OCI-LY1 (cell line): ENCODE data around the gene RAB13.
"Not testable (repeated sequence)": the region's sequence is repeated elsewhere in the genome, so short reads cannot be mapped to it uniquely, and the experiment has no call there.

Experiments used
- H2AFZ ChIP-seq: fragments of 200-600 bp; sonication (generic), shearing (Covaris generic); 2 replicates; pipeline ENCODE4 v1.6.0; 2014; ENCODE audit warnings: antibody characterized with exemption, mild to moderate bottlenecking, low read length
- H3F3A ChIP-seq: fragments of 200-600 bp; sonication (generic), shearing (Covaris generic); 2 replicates; pipeline ENCODE4 v1.6.0; 2014; ENCODE audit warnings: mild to moderate bottlenecking, antibody characterized with exemption, low read length, moderate library complexity; ENCODE audit not compliant: insufficient read depth
- H3K27ac ChIP-seq: fragments of 200-600 bp; sonication (generic); 2 replicates; pipeline ENCODE4 v1.5.1; 2014; ENCODE audit warnings: low read length, mixed run types, mild to moderate bottlenecking, low read depth; ENCODE audit not compliant: poor library complexity, severe bottlenecking
- H3K27me3 ChIP-seq: fragments of 200-600 bp; sonication (generic); 2 replicates; pipeline ENCODE4 v1.6.0; 2014; ENCODE audit warnings: antibody characterized with exemption, mild to moderate bottlenecking, low read length, moderate library complexity; ENCODE audit not compliant: insufficient read depth
- H3K36me3 ChIP-seq: fragments of 200-600 bp; sonication (generic); 2 replicates; pipeline ENCODE4 v1.6.1; 2014; ENCODE audit warnings: mild to moderate bottlenecking, antibody characterized with exemption, low read length, moderate library complexity, mixed read lengths; ENCODE audit not compliant: insufficient read depth
- H3K4me1 ChIP-seq: fragments of 200-600 bp; sonication (generic); 2 replicates; pipeline ENCODE4 v1.5.1; 2014; ENCODE audit warnings: mild to moderate bottlenecking, low read length, moderate library complexity; ENCODE audit not compliant: insufficient read depth, severe bottlenecking
- H3K4me2 ChIP-seq: fragments of 200-600 bp; sonication (generic), shearing (Covaris generic); 2 replicates; pipeline ENCODE4 v1.6.1; 2014; ENCODE audit warnings: low read length
- H3K4me3 ChIP-seq: fragments of 200-600 bp; sonication (generic); 2 replicates; pipeline ENCODE4 v1.5.1; 2014; ENCODE audit warnings: low read length, low read depth, mild to moderate bottlenecking, mixed read lengths; ENCODE audit not compliant: poor library complexity, severe bottlenecking
- H3K79me2 ChIP-seq: fragments of 200-600 bp; shearing (Covaris generic); 2 replicates; pipeline ENCODE4 v1.6.1; 2016; ENCODE audit warnings: mixed run types, low read length, mixed read lengths; ENCODE audit not compliant: insufficient read depth
- H3K9ac ChIP-seq: fragments of 200-600 bp; sonication (generic), shearing (Covaris generic); 2 replicates; pipeline ENCODE4 v1.6.1; 2014; ENCODE audit warnings: mild to moderate bottlenecking, low read length, mixed read lengths
- H3K9me2 ChIP-seq: fragments of 200-600 bp; sonication (generic), shearing (Covaris generic); 2 replicates; pipeline ENCODE4 v1.6.1; 2014; ENCODE audit warnings: low read depth, mild to moderate bottlenecking, low read length, mixed read lengths
- H3K9me3 ChIP-seq: fragments of 200-600 bp; shearing (Covaris generic); 2 replicates; pipeline ENCODE4 v1.6.1; 2014; ENCODE audit warnings: low read length, mixed read lengths
- H4K20me1 ChIP-seq: fragments of 200-600 bp; sonication (generic), shearing (Covaris generic); 2 replicates; pipeline ENCODE4 v1.6.0; 2016; ENCODE audit warnings: mild to moderate bottlenecking, low read length; ENCODE audit not compliant: insufficient read depth
- EZH2 ChIP-seq: fragments of 200-600 bp; sonication (generic), shearing (Covaris generic); IDR thresholded peaks from 2 replicates; pipeline ENCODE4 v1.8.0; 2017; ENCODE audit warnings: borderline replicate concordance, mixed run types, mild to moderate bottlenecking, antibody characterized with exemption, low read length, moderate library complexity, mixed read lengths
- TF ChIP-seq, protein P1 (sequence below): fragments of 200-600 bp; sonication (generic), shearing (Covaris generic); IDR thresholded peaks from 2 replicates; pipeline ENCODE4 v1.5.1; 2017; ENCODE audit warnings: mild to moderate bottlenecking, antibody characterized with exemption, low read length, moderate library complexity, mixed read lengths

The RAB13 gene

GRCh38 chr1:154000420-154000819, 14.3 kb upstream of the RAB13 start:
- H2AFZ ChIP-seq = no peak overlapping the region
- no peaks in the 10 kb centered on the region for H3K9me3 ChIP-seq
- TF ChIP-seq EZH2 = no peak
- TF ChIP-seq, protein P1, sequence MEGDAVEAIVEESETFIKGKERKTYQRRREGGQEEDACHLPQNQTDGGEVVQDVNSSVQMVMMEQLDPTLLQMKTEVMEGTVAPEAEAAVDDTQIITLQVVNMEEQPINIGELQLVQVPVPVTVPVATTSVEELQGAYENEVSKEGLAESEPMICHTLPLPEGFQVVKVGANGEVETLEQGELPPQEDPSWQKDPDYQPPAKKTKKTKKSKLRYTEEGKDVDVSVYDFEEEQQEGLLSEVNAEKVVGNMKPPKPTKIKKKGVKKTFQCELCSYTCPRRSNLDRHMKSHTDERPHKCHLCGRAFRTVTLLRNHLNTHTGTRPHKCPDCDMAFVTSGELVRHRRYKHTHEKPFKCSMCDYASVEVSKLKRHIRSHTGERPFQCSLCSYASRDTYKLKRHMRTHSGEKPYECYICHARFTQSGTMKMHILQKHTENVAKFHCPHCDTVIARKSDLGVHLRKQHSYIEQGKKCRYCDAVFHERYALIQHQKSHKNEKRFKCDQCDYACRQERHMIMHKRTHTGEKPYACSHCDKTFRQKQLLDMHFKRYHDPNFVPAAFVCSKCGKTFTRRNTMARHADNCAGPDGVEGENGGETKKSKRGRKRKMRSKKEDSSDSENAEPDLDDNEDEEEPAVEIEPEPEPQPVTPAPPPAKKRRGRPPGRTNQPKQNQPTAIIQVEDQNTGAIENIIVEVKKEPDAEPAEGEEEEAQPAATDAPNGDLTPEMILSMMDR = no peak
- H3K4me2 ChIP-seq = no peak overlapping the region
- H3K79me2 ChIP-seq = no peaks in the 10 kb centered on the region
- no peaks in the 10 kb centered on the region for H3F3A ChIP-seq
- H4K20me1 ChIP-seq = no peaks in the 10 kb centered on the region
- H3K9me2 ChIP-seq = no peaks in the 10 kb centered on the region
- H3K4me1 ChIP-seq = no peaks in the 10 kb centered on the region
- no peaks in the 10 kb centered on the region for H3K27me3 ChIP-seq
- H3K27ac ChIP-seq = no peak overlapping the region
- H3K4me3 ChIP-seq = no peak overlapping the region
- H3K36me3 ChIP-seq = peaks cover 4% of the 10 kb centered on the region
- no peak overlapping the region for H3K9ac ChIP-seq

GRCh38 chr1:153996882-153997281, 10.7 kb upstream of the RAB13 start:
- Histone ChIP-seq H3K36me3 (peaks cover 39% of the 10 kb centered on the region), H3K4me1 (peaks cover 12% of the 10 kb centered on the region)
- H3K9ac ChIP-seq, H3K4me2 ChIP-seq, H3K9me2 ChIP-seq, H3K27me3 ChIP-seq, H4K20me1 ChIP-seq, H3F3A ChIP-seq, H3K4me3 ChIP-seq, H3K79me2 ChIP-seq, H2AFZ ChIP-seq, H3K9me3 ChIP-seq, H3K27ac ChIP-seq: not testable (repeated sequence)

- Histone ChIP-seq H3F3A (peaks cover 9% of the 10 kb centered on the region), H3K27ac (no peak overlapping the region)
These were observed 9.5 kb upstream of the RAB13 start for GRCh38 chr1:153995640-153996039.

GRCh38 chr1:153995202-153995601, 9.1 kb upstream of the RAB13 start:
- no peak overlapping the region for H3K4me3 ChIP-seq
- no peak overlapping the region for H3K4me2 ChIP-seq
- TF ChIP-seq, protein P1 = no peak
- TF ChIP-seq EZH2 = no peak
- H3K4me1 ChIP-seq = peaks cover 23% of the 10 kb centered on the region
- no peak overlapping the region for H2AFZ ChIP-seq
- no peaks in the 10 kb centered on the region for H3K27me3 ChIP-seq
- H3K9ac ChIP-seq = no peak overlapping the region
- H4K20me1 ChIP-seq = no peaks in the 10 kb centered on the region
- no peak overlapping the region for H3K27ac ChIP-seq
- H3K9me3 ChIP-seq = no peaks in the 10 kb centered on the region
- H3F3A ChIP-seq = peaks cover 9% of the 10 kb centered on the region
- peaks cover 8% of the 10 kb centered on the region; the same call in 1 of the 2 replicates for H3K79me2 ChIP-seq
- no peaks in the 10 kb centered on the region for H3K9me2 ChIP-seq
- H3K36me3 ChIP-seq = peaks cover 51% of the 10 kb centered on the region

More at GRCh38 chr1:153995640-153996039, 9.5 kb upstream of the RAB13 start:
- no peak overlapping the region for H3K4me2 ChIP-seq
- H3K36me3 ChIP-seq = peaks cover 51% of the 10 kb centered on the region
- H3K9me3 ChIP-seq = no peaks in the 10 kb centered on the region
- H4K20me1 ChIP-seq = no peaks in the 10 kb centered on the region
- no peak overlapping the region for H3K9ac ChIP-seq
- peaks cover 8% of the 10 kb centered on the region; the same call in 1 of the 2 replicates for H3K79me2 ChIP-seq
- no peak overlapping the region for H2AFZ ChIP-seq
- no peaks in the 10 kb centered on the region for H3K9me2 ChIP-seq
- H3K27me3 ChIP-seq = no peaks in the 10 kb centered on the region
- TF ChIP-seq, protein P1 = no peak
- TF ChIP-seq EZH2 = no peak
- no peak overlapping the region for H3K4me3 ChIP-seq
- H3K4me1 ChIP-seq = peaks cover 21% of the 10 kb centered on the region
